Measurements from ENCODE around the gene ANXA5.

GRCh38 chr4:121724671-121725070 lies 27.9 kb upstream of the ANXA5 start:
- TF ChIP-seq POLR2A (IDR thresholded peaks at IDR 0.05) (no peak), CTCF (IDR thresholded peaks at IDR 0.05 in 4 of 5, conservative IDR thresholded peaks at IDR 0.05 in 1 of 5) (no peak)
